ENCODE results near the gene ARID1B.

GRCh38 chr6:157143890-157144798 lies 367.0 kb downstream of the ARID1B start:
- TF ChIP-seq EZH2 (IDR thresholded peaks at IDR 0.05; ENCODE audit: borderline replicate concordance, low read depth, low read length, poor library complexity, severe bottlenecking) (no peak), CTCF (conservative IDR thresholded peaks at IDR 0.05; ENCODE audit: low read depth, low read length) (no peak)
